AG09319 (cell line): ENCODE measurements around the gene GPX7.

Source experiments
- DNase-seq: peaks from one replicate; pipeline ENCODE4 v3.0.0-alpha.2; 2010; ENCODE audit warnings: low read depth; ENCODE audit errors: extremely low read depth
- TF ChIP-seq, protein P1 (sequence below): IDR thresholded peaks from 2 replicates; pipeline ENCODE4 v1.5.1; 2011; ENCODE audit warnings: low read depth, mild to moderate bottlenecking, inconsistent platforms, low read length, moderate library complexity

Gene GPX7

DNA sequence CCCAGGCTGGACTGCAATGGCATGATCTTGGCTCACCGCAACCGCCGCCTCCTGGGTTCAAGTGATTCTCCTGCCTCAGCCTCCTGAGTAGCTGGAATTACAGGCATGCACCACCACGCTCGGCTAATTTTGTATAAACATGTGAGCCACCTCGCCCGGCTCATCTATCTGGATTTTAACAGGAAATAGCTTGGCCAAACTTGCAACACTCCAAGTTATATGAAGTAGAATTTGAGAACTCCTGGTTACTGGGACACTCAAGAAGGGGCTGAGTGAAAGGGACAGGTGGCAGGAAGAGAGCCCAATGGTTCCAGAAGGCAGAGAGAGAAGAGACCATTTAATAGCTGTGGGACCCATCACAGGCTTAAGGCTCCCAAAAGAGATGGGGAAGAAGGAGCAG is 2.9 kb upstream of the GPX7 start:
- TF ChIP-seq, protein P1, sequence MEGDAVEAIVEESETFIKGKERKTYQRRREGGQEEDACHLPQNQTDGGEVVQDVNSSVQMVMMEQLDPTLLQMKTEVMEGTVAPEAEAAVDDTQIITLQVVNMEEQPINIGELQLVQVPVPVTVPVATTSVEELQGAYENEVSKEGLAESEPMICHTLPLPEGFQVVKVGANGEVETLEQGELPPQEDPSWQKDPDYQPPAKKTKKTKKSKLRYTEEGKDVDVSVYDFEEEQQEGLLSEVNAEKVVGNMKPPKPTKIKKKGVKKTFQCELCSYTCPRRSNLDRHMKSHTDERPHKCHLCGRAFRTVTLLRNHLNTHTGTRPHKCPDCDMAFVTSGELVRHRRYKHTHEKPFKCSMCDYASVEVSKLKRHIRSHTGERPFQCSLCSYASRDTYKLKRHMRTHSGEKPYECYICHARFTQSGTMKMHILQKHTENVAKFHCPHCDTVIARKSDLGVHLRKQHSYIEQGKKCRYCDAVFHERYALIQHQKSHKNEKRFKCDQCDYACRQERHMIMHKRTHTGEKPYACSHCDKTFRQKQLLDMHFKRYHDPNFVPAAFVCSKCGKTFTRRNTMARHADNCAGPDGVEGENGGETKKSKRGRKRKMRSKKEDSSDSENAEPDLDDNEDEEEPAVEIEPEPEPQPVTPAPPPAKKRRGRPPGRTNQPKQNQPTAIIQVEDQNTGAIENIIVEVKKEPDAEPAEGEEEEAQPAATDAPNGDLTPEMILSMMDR: no peak
- no peak for DNase-seq

DNA sequence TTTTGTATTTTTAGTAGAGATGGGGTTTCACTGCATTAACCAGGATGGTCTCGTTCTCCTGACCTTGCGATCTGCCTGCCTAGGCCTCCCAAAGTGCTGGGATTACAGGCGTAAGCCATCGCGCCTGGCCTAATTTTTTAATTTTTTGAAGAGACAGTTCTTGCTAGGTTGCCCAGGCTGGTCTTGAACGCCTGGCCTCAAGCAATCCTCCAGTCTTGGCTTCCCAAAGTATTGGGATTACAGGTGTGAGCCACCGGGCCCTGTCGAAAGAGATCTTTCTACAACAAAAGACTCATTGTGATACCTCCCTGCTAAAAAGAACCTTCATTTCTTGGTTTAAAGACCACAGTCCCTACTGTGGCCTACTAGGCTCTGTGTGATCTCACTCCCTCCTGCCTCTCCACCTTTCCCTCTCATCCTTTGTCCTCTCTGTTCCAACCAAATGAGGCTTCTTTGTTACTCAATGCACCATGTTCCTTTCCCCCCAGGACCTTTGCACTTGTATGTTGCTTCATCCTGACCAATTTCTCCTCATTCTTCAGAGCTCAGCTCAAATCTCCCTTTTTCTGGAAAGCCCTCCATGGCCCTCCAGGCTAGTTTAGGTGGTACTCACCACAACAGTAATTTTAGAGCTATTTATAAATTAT is 1.5 kb upstream of the GPX7 start:
- DNase-seq: no peak
- TF ChIP-seq, protein P1: no peak

DNA sequence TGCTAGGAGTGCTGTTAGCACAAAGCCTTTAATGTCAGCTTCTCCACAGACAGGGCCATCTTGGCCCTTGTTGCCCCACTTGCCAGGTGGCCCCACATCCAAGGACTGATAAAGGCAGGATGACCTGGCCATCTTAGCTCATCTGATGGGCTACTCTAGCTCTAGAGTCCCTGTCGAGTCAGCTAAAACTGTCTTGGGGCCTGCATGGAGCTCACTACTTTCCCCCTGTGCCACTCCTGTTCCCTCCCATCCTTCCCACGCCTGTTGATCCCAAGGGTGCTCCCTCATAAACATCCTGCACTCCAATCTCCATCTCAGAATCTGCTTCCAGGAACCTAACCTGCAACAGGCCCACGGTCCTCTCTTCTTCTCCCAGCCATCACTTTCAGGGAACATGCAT is 652 bp upstream of the GPX7 start:
- no peak for DNase-seq
- TF ChIP-seq, protein P1: no peak

DNA sequence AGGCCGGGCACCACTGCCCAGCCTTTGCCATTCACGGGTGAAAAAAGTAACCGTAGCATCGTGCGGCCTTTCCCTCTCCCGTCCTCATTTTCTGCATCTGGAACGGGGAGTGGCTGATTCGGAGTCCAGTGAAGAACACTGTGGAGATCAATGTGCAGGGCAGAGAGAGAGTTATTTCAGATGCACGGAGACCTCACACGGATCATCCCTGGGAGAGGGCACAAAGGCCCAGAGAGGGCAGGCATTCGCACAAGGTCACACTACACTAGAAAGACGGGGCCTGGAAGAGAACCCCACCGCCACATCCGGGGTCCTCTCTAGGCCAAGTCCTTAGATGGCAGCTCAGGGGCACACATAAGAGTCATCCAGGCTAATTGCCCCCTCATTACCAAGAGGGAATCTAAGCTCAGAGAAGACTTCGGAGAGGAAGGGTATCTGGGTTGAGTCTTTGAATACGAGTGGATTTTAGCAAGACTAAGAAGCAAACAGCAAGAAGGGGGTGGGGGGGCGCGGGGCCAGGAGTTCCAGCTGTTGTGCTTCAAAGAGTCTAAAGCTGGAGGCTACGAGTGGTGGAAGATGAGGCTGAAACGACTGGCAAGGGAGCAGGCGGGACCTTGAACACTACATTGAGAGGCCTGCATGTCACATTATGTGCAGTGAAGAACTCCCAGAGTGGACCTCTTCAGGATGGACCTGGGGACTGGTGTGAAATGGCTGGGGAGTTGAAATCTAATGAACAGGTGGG is 857 bp downstream of the GPX7 start:
- TF ChIP-seq, protein P1: no peak
- DNase-seq: no peak

DNA sequence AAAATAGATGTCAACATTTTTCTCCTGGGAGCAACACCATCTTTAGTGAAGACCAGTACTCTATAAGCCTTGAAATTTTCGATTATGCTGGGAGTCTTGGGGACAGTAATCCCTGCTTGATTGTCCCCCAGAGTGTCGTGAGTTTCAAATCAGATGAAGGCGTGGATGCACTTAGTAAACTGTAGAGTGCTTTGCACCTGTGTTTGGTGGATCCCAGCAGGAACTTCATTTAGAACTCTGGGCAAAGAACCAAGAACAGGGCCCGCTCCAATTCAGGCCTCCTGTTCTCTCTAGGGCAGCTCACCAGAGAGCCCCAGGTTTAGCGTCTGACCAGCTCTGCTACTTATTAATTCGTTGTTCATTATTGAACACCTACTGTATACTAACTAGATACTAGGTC is 1.5 kb downstream of the GPX7 start:
- TF ChIP-seq, protein P1: no peak

DNA sequence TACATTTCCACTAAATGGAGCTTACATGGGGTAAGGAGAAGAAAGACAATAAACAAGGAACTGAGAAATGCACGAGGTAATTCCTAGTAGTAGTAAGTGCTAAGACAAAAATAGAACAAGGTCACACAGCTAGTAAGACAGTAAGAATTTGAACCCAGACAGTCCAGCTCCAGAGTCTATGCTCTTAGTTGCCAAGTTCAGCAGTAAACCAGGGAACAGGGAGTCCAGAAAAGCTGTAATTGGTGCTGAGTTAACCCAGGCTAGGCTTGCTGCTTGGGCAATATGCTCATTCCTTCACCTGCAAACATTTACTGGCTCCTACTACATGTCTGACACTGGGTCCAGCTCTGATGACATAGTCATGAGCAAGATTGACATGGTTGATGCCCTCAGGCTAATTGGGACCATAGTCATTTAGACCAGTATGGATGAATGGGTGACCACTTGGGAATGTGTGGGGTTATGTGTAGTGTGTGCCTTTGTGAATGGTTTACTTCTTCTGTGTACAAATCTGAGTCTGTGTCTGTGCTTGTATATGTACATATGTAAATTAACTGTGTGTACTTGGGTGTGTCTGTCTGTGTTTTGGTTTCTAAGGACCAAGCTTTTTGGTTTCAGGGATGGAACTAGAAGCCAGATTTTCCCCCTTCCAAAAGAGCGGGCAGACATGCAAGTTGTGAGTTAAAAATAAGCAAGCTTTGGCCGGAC is 2.0 kb downstream of the GPX7 start:
- TF ChIP-seq, protein P1: no peak

More for the DNA sequence above, 1.5 kb downstream of the GPX7 start:
- no peak for DNase-seq

More for the DNA sequence above, 2.0 kb downstream of the GPX7 start:
- no peak for DNase-seq
